Panc1 (cell line): Measurements from ENCODE around the gene SLC5A2. TPM values are rescaled to one million over a fixed set of nuclear protein-coding genes. Genes with fewer than 3 reads are reported as not detected.
A peak's percentile ranks its signal among the peaks of the same experiment; 100 is the strongest.

ENCODE experiments used
- ATAC-seq: fragments of 200-7000 bp; cut with Tn5 transposase; 2 replicates; pipeline ENCODE4 v1.9.1; 2020; ENCODE audit warnings: mild to moderate bottlenecking, moderate library complexity
- BruUV-seq: library from RNA; stranded (reverse); fragments of 400-500 nt; replicated peaks from 2 replicates; lab custom pipeline; 2021; lab: Mats Ljungman, UMichigan
- CTCF ChIA-PET: fragments of 300-600 bp; sonication (Branson Sonifier 250); formaldehyde crosslinking; loops from one replicate; lab custom pipeline; 2022; ENCODE audit warnings: antibody characterized with exemption; lab: Charles Lee
- POLR2A ChIA-PET: fragments of 300-600 bp; sonication (Branson Sonifier 250); formaldehyde crosslinking; loops from one replicate; lab custom pipeline; 2022; ENCODE audit warnings: antibody characterized with exemption; lab: Charles Lee
- DNase-seq: peaks from one replicate; pipeline ENCODE4 v3.0.0-alpha.2; 2010; ENCODE audit warnings: low read depth, low spot score
- H3K27ac ChIP-seq: 2 replicates; pipeline ENCODE4 v1.5.1; 2011; ENCODE audit warnings: mild to moderate bottlenecking, low read length, inconsistent platforms
- H3K27me3 ChIP-seq: fragments of 200-500 bp; sonication (Bioruptor generic); 2 replicates; pipeline ENCODE4 v1.6.0; 2014; ENCODE audit warnings: low read length, inconsistent platforms; ENCODE audit not compliant: control insufficient read depth, insufficient read depth
- H3K36me3 ChIP-seq: fragments of 200-500 bp; sonication (Bioruptor generic); 2 replicates; pipeline ENCODE4 v1.5.1; 2014; ENCODE audit warnings: inconsistent platforms, mild to moderate bottlenecking, low read length, moderate library complexity; ENCODE audit not compliant: control insufficient read depth, insufficient read depth
- H3K4me1 ChIP-seq: 2 replicates; pipeline ENCODE4 v1.5.1; 2011; ENCODE audit warnings: inconsistent platforms, mild to moderate bottlenecking, low read length, moderate library complexity; ENCODE audit not compliant: control insufficient read depth, insufficient read depth
- H3K4me3 ChIP-seq, 2 experiments: 2 replicates each; pipeline ENCODE4 v1.5.1; 2011 to 2012; ENCODE audit warnings: low read depth in 2 of 2, low read length in 2 of 2, mild to moderate bottlenecking in 2 of 2, inconsistent platforms in 1 of 2, moderate library complexity in 1 of 2
- H3K9me3 ChIP-seq: fragments of 200-500 bp; sonication (Bioruptor generic); 2 replicates; pipeline ENCODE4 v1.5.1; 2014; ENCODE audit warnings: low read depth, mild to moderate bottlenecking, inconsistent platforms, low read length, moderate library complexity; ENCODE audit not compliant: control insufficient read depth, insufficient read depth
- REST ChIP-seq, 2 experiments: IDR thresholded peaks; 2 replicates each; pipeline ENCODE4 v1.6.1; 2011 to 2012; ENCODE audit warnings: low read depth in 2 of 2, control low read depth in 1 of 2, low read length in 1 of 2, mild to moderate bottlenecking in 1 of 2, moderate library complexity in 1 of 2; ENCODE audit not compliant: insufficient read depth in 1 of 2
- SIN3A ChIP-seq: IDR thresholded peaks from 2 replicates; pipeline ENCODE4 v1.6.1; 2012; ENCODE audit warnings: low read depth, mild to moderate bottlenecking, low read length, moderate library complexity, borderline replicate concordance; ENCODE audit not compliant: insufficient read depth
- in situ Hi-C: cut with HindIII; loops from 2 replicates; pipeline ENCODE4 v1.10.0; 2016; ENCODE audit warnings: low sequenced_read_pairs, low pct_unique_long_range_greater_than_20kb
- intact Hi-C: fragments of 100-400 bp; cut with micrococcal nuclease; formaldehyde crosslinking; loops from one replicate; pipeline ENCODE4 v1.10.0; 2022; ENCODE audit not compliant: unreplicated experiment
- total RNA-seq: library from RNA; stranded (reverse); gene quantifications from one replicate; pipeline ENCODE4 v1.2.1, GENCODE V29; 2021; ENCODE audit not compliant: unreplicated experiment
- TF ChIP-seq, protein P1 (sequence below): fragments of 450-650 bp; IDR thresholded peaks from 2 replicates; pipeline ENCODE4 v1.5.1; 2017; ENCODE audit warnings: mild to moderate bottlenecking

The SLC5A2 gene
- total RNA-seq, 1 experiment from 2014 or later = 0.15 TPM

DNA sequence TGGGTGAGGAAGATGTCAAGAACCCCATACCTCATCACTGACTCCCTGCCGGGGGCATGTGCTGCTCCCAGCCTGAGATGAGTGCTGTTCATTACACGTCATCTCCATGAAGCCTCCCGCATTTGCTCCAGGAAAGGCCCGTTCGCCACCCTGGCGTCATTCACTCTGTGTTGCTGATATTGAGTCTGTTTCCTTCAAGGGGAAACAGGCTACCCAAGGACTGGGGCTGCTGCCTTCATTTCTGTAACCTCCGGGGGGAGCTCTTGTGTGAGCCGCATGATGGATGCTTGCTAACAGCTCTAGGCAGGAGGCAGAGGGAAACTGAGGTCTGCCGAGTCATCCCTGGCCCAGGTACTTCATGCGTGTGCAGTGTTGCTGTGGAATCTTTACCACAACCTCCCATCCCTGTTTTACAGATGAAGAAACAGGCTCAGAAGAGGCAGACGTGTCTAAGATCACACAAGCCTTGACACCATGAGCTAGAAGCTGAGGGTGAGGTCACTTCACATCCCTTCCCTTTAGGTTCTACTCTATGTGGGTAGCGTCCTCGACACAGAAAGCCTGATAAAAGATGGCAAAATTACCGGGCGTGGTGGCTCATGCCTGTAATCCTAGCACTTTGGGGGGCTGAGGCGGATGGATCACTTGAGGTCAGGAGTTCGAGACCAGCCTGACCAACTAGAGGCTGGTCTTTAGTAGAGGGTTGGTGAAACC is 27.2 kb upstream of the SLC5A2 start:
- Histone ChIP-seq H3K27me3 (no peaks in the 10 kb centered on the region), H3K9me3 (no peaks in the 10 kb centered on the region), H3K4me1 (peaks cover 56% of the 10 kb centered on the region), H3K4me3 (no peak overlapping the region), H3K36me3 (no peaks in the 10 kb centered on the region), H3K27ac (no peak overlapping the region)
- CTCF ChIA-PET = interaction anchor here (0.5 kb wide), 1 partner anchor 37 kb away, joined by 6 read pairs; no protein-coding TSS in a partner anchor
- POLR2A ChIA-PET = interaction anchor here (0.6 kb wide), 2 partner anchors 21 to 254 kb away, joined by 3 to 9 read pairs; no protein-coding TSS in a partner anchor
- BruUV-seq = TSS peak; percentile 32
- TF ChIP-seq SIN3A = no peak
- TF ChIP-seq, protein P1, sequence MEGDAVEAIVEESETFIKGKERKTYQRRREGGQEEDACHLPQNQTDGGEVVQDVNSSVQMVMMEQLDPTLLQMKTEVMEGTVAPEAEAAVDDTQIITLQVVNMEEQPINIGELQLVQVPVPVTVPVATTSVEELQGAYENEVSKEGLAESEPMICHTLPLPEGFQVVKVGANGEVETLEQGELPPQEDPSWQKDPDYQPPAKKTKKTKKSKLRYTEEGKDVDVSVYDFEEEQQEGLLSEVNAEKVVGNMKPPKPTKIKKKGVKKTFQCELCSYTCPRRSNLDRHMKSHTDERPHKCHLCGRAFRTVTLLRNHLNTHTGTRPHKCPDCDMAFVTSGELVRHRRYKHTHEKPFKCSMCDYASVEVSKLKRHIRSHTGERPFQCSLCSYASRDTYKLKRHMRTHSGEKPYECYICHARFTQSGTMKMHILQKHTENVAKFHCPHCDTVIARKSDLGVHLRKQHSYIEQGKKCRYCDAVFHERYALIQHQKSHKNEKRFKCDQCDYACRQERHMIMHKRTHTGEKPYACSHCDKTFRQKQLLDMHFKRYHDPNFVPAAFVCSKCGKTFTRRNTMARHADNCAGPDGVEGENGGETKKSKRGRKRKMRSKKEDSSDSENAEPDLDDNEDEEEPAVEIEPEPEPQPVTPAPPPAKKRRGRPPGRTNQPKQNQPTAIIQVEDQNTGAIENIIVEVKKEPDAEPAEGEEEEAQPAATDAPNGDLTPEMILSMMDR = peak; percentile 75
- intact Hi-C loops (loop anchor here (5.0 kb wide), 1 partner anchor 412 kb away; no protein-coding TSS in a partner anchor), in situ Hi-C loops (no loop called here)
- no peak for ATAC-seq
- no peak for DNase-seq

DNA sequence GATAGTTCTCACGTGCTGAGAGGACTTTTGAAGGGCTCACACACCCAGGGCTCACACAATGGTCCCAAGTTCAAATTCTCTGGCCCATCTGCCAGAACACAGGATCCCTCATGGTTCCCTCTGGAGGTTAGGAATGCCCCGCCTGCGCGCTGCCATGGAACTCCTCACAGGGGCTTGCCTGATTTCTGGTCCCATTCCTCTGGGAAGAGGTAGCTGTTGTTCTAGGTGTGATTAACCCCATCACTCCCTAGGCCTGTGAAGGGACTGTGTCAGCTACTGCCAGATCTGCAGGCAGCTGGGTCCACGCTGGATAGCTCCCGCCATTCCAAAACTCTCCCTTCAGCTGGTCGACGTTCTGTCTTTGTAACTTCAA is 25.9 kb upstream of the SLC5A2 start:
- TF ChIP-seq, protein P1 = no peak
- 0 out of 4 replicates have a peak, but pooled peaks of 1 of the 2 experiments have one; percentile 28 for TF ChIP-seq REST (IDR thresholded peaks at IDR 0.05; ENCODE audit: insufficient read depth in 1 of 2, low read depth in 2 of 2, low read length in 1 of 2)
- H3K27ac ChIP-seq = peak overlapping the region; percentile 94
- H3K4me1 ChIP-seq = peaks cover 52% of the 10 kb centered on the region
- H3K4me3 ChIP-seq = peak overlapping the region; percentile 78 to 93
- TSS peak; percentile 70 for BruUV-seq
- ChIA-PET CTCF (no interaction called here), POLR2A (interaction anchor here (0.6 kb wide), 1 partner anchor 658 kb away, joined by 9 read pairs; no protein-coding TSS in a partner anchor)
- H3K9me3 ChIP-seq = no peaks in the 10 kb centered on the region
- H3K36me3 ChIP-seq = no peaks in the 10 kb centered on the region
- in situ Hi-C loops = no loop called here
- intact Hi-C loops = loop anchor here (5.0 kb wide), 1 partner anchor 410 kb away; no protein-coding TSS in a partner anchor
- DNase-seq = no peak
- no peaks in the 10 kb centered on the region for H3K27me3 ChIP-seq
- ATAC-seq = no peak
